ENCODE data around the gene MICU2. TPM values are rescaled to one million over a fixed set of nuclear protein-coding genes. Genes with fewer than 3 reads are reported as not detected.

Gene MICU2
- total RNA-seq, 1 donor from 2014 or later, result 31.8 TPM

- no peak for DNase-seq (ENCODE audit: low spot score)
Measured at GRCh38 chr13:21486322-21486721, 117.6 kb downstream of the MICU2 start.

GRCh38 chr13:21483748-21484147, 120.2 kb downstream of the MICU2 start:
- no peak for DNase-seq (ENCODE audit: low spot score)

- no peak for DNase-seq (ENCODE audit: low spot score)
Measured at GRCh38 chr13:21481359-21481758, 122.6 kb downstream of the MICU2 start.

- peak; percentile 79 for DNase-seq (ENCODE audit: low spot score)
Measured at GRCh38 chr13:21478881-21479808, 124.8 kb downstream of the MICU2 start.

GRCh38 chr13:21476893-21477472, 127.0 kb downstream of the MICU2 start:
- peak; percentile 84 for DNase-seq (ENCODE audit: low spot score)

- DNase-seq (ENCODE audit: low spot score), result no peak
Measured at GRCh38 chr13:21475115-21475514, 128.9 kb downstream of the MICU2 start.

- DNase-seq (ENCODE audit: low spot score), result no peak
Measured at GRCh38 chr13:21470785-21471184, 133.2 kb downstream of the MICU2 start.

- no peak for DNase-seq (ENCODE audit: low spot score)
Measured at GRCh38 chr13:21466527-21466926, 137.4 kb downstream of the MICU2 start.

- DNase-seq (ENCODE audit: low spot score), result peak; percentile 62
Measured at GRCh38 chr13:21465710-21466160, 138.2 kb downstream of the MICU2 start.

- no peak for DNase-seq (ENCODE audit: low spot score)
Measured at GRCh38 chr13:21463424-21463823, 140.5 kb downstream of the MICU2 start.

GRCh38 chr13:21461131-21461530, 142.8 kb downstream of the MICU2 start:
- DNase-seq (ENCODE audit: low spot score), result no peak

- DNase-seq (ENCODE audit: low spot score), result peak; percentile 91
Measured at GRCh38 chr13:21458813-21459701, 144.9 kb downstream of the MICU2 start, which contains the start of gene ZDHHC20. Gene ZDHHC20 (minus strand): TSS chr13:21459303. CDS start chr13:21459171, 132 bp downstream.

- peak; percentile 34 for DNase-seq (ENCODE audit: low spot score)
Measured at GRCh38 chr13:21458451-21458812, 145.5 kb downstream of the MICU2 start.

GRCh38 chr13:21453387-21454081, 150.4 kb downstream of the MICU2 start:
- DNase-seq (ENCODE audit: low spot score), result no peak

- DNase-seq (ENCODE audit: low spot score), result no peak
Measured at GRCh38 chr13:21450936-21451335, 153.0 kb downstream of the MICU2 start.

GRCh38 chr13:21446656-21447055, 157.3 kb downstream of the MICU2 start:
- DNase-seq (ENCODE audit: low spot score), result no peak

- no peak for DNase-seq (ENCODE audit: low spot score)
Measured at GRCh38 chr13:21445759-21446158, 158.2 kb downstream of the MICU2 start.

GRCh38 chr13:21443171-21443570, 160.8 kb downstream of the MICU2 start:
- DNase-seq (ENCODE audit: low spot score), result no peak
